Activated naive CD4-positive, alpha-beta T cell treated with anti-CD3 and anti-CD28 coated beads, Interleukin-2, amount 50 U/mL, for 72 hours (primary cell): Measurements from ENCODE around the gene TTC34. TPM values are rescaled to one million over a fixed set of nuclear protein-coding genes. Genes with fewer than 3 reads are reported as not detected.

Source experiments
- ATAC-seq, 2 donors: fragments of 150-1000 bp; cut with Tn5 transposase; 2 replicates each; pipeline ENCODE4 v1.10.0; 2021; ENCODE audit warnings: mild to moderate bottlenecking in 2 of 2, moderate library complexity in 2 of 2
- DNase-seq, 2 donors: peaks; one replicate each; pipeline ENCODE4 v3.0.0; 2021 to 2022; ENCODE audit warnings: low spot score in 2 of 2
- H3K27ac Mint-ChIP-seq, 2 donors: one replicate each; pipeline ENCODE4 v1.8.0; 2022; ENCODE audit warnings: mild to moderate bottlenecking in 2 of 2, mixed read lengths in 2 of 2
- H3K36me3 Mint-ChIP-seq, 2 donors: one replicate each; pipeline ENCODE4 v1.8.0; 2022; ENCODE audit warnings: mixed read lengths in 2 of 2
- H3K9me3 Mint-ChIP-seq, 2 donors: one replicate each; pipeline ENCODE4 v1.8.0; 2022; ENCODE audit warnings: mixed read lengths in 2 of 2
- total RNA-seq, 2 donors: library from RNA; stranded (reverse); gene quantifications; one replicate each; pipeline ENCODE4 v1.2.3, GENCODE V29; 2022

The TTC34 gene
- total RNA-seq, 2 donors from 2014 or later = 0.80 to 1.3 TPM

- Mint-ChIP-seq H3K9me3 (peaks cover 0 to 4% of the 10 kb centered on the region in 2 donors), H3K36me3 (no peaks in the 10 kb centered on the region), H3K27ac (no peak overlapping the region)
- no peak for ATAC-seq
- DNase-seq = no peak
Measured at GRCh38 chr1:2831596-2832212, 30.2 kb upstream of the TTC34 start.

- no peak for ATAC-seq
- DNase-seq = no peak
- Mint-ChIP-seq H3K27ac (no peak overlapping the region), H3K9me3 (peaks cover 0 to 4% of the 10 kb centered on the region in 2 donors), H3K36me3 (no peaks in the 10 kb centered on the region)
Measured at GRCh38 chr1:2830761-2831425, 29.4 kb upstream of the TTC34 start.

- H3K27ac Mint-ChIP-seq = no peak overlapping the region
- DNase-seq = no peak
- no peaks in the 10 kb centered on the region for H3K36me3 Mint-ChIP-seq
- H3K9me3 Mint-ChIP-seq = peaks cover 0 to 4% of the 10 kb centered on the region in 2 donors
- ATAC-seq = no peak
Measured at GRCh38 chr1:2829846-2830615, 28.5 kb upstream of the TTC34 start.

GRCh38 chr1:2828586-2829250 lies 27.2 kb upstream of the TTC34 start:
- H3K9me3 Mint-ChIP-seq = peaks cover 0 to 4% of the 10 kb centered on the region in 2 donors
- no peak for DNase-seq
- no peak overlapping the region for H3K27ac Mint-ChIP-seq
- ATAC-seq = no peak
- no peaks in the 10 kb centered on the region for H3K36me3 Mint-ChIP-seq

GRCh38 chr1:2826736-2827292 lies 25.3 kb upstream of the TTC34 start:
- no peak for ATAC-seq
- no peak overlapping the region for H3K27ac Mint-ChIP-seq
- H3K9me3 Mint-ChIP-seq = peaks cover 0 to 4% of the 10 kb centered on the region in 2 donors
- no peaks in the 10 kb centered on the region for H3K36me3 Mint-ChIP-seq
- DNase-seq = no peak

GRCh38 chr1:2826316-2826715 lies 24.8 kb upstream of the TTC34 start:
- peaks cover 0 to 4% of the 10 kb centered on the region in 2 donors for H3K9me3 Mint-ChIP-seq
- no peak for ATAC-seq
- H3K36me3 Mint-ChIP-seq = no peaks in the 10 kb centered on the region
- no peak for DNase-seq
- H3K27ac Mint-ChIP-seq = no peak overlapping the region

- ATAC-seq (no peak), DNase-seq (no peak)
- H3K36me3 Mint-ChIP-seq = no peaks in the 10 kb centered on the region
- H3K9me3 Mint-ChIP-seq = peaks cover 0 to 4% of the 10 kb centered on the region in 2 donors
- no peak overlapping the region for H3K27ac Mint-ChIP-seq
Measured at GRCh38 chr1:2825487-2826189, 24.1 kb upstream of the TTC34 start.

GRCh38 chr1:2824999-2825398 lies 23.5 kb upstream of the TTC34 start:
- no peak overlapping the region for H3K27ac Mint-ChIP-seq
- peaks cover 0 to 4% of the 10 kb centered on the region in 2 donors for H3K9me3 Mint-ChIP-seq
- DNase-seq (no peak), ATAC-seq (no peak)
- H3K36me3 Mint-ChIP-seq = no peaks in the 10 kb centered on the region

- Mint-ChIP-seq H3K27ac (peak overlapping the region in 1 of 2 donors; percentile 73), H3K9me3 (peaks cover 0 to 4% of the 10 kb centered on the region in 2 donors), H3K36me3 (no peaks in the 10 kb centered on the region)
- no peak for DNase-seq
- ATAC-seq = no peak
Measured at GRCh38 chr1:2823921-2824610, 22.6 kb upstream of the TTC34 start.

- Mint-ChIP-seq H3K27ac (no peak overlapping the region), H3K36me3 (no peaks in the 10 kb centered on the region), H3K9me3 (peaks cover 0 to 3% of the 10 kb centered on the region in 2 donors)
- DNase-seq = no peak
- ATAC-seq = no peak
Measured at GRCh38 chr1:2822621-2823145, 21.2 kb upstream of the TTC34 start.

- ATAC-seq (peak; percentile 76 to 77), DNase-seq (peak in 1 of 2 donors; percentile 56)
- Mint-ChIP-seq H3K36me3 (no peaks in the 10 kb centered on the region), H3K27ac (no peak overlapping the region), H3K9me3 (no peaks in the 10 kb centered on the region)
Measured at GRCh38 chr1:2821966-2822620, 20.6 kb upstream of the TTC34 start.

GRCh38 chr1:2821373-2821955 lies 20.0 kb upstream of the TTC34 start:
- no peaks in the 10 kb centered on the region for H3K36me3 Mint-ChIP-seq
- H3K9me3 Mint-ChIP-seq = no peaks in the 10 kb centered on the region
- no peak overlapping the region for H3K27ac Mint-ChIP-seq
- no peak for DNase-seq
- no peak for ATAC-seq

GRCh38 chr1:2820731-2821372 lies 19.4 kb upstream of the TTC34 start:
- H3K9me3 Mint-ChIP-seq = no peaks in the 10 kb centered on the region
- ATAC-seq (no peak), DNase-seq (no peak)
- no peak overlapping the region for H3K27ac Mint-ChIP-seq
- H3K36me3 Mint-ChIP-seq = no peaks in the 10 kb centered on the region
